Fibroblast of skin of scalp (primary cell): Measurements from ENCODE around the gene ITSN2.
A peak's percentile ranks its signal among the peaks of the same experiment; 100 is the strongest.

Experiments used
- DNase-seq: peaks from one replicate; pipeline ENCODE4 v3.0.0-alpha.2; 2013

The ITSN2 gene

GRCh38 chr2:24332791-24333540 lies 27.4 kb downstream of the ITSN2 start:
- no peak for DNase-seq

GRCh38 chr2:24330161-24330560 lies 30.2 kb downstream of the ITSN2 start:
- no peak for DNase-seq

- DNase-seq: no peak
These were observed 30.6 kb downstream of the ITSN2 start for GRCh38 chr2:24329700-24330099.

- DNase-seq: no peak
These were observed 32.3 kb downstream of the ITSN2 start for GRCh38 chr2:24328010-24328409.

- DNase-seq: peak; percentile 3
These were observed 42.8 kb downstream of the ITSN2 start for GRCh38 chr2:24317491-24317920.

- no peak for DNase-seq
These were observed 44.7 kb downstream of the ITSN2 start for GRCh38 chr2:24315669-24316068.

GRCh38 chr2:24313744-24314632 lies 46.3 kb downstream of the ITSN2 start:
- peak; percentile 17 for DNase-seq

- DNase-seq: no peak
These were observed 52.4 kb downstream of the ITSN2 start for GRCh38 chr2:24307961-24308360.

- DNase-seq: no peak
These were observed 55.7 kb downstream of the ITSN2 start for GRCh38 chr2:24304631-24305030.

GRCh38 chr2:24304098-24304497 lies 56.2 kb downstream of the ITSN2 start:
- DNase-seq: peak; percentile 4

- no peak for DNase-seq
These were observed 58.7 kb downstream of the ITSN2 start for GRCh38 chr2:24301599-24301998.

GRCh38 chr2:24297663-24298062 lies 62.7 kb downstream of the ITSN2 start:
- no peak for DNase-seq

- DNase-seq: no peak
These were observed 73.2 kb downstream of the ITSN2 start for GRCh38 chr2:24287171-24287570.

- DNase-seq: no peak
These were observed 74.7 kb downstream of the ITSN2 start for GRCh38 chr2:24285484-24286152.

GRCh38 chr2:24280645-24281044 lies 79.7 kb downstream of the ITSN2 start:
- no peak for DNase-seq

GRCh38 chr2:24280161-24280560 lies 80.2 kb downstream of the ITSN2 start:
- no peak for DNase-seq

GRCh38 chr2:24276349-24276899 lies 83.9 kb downstream of the ITSN2 start:
- no peak for DNase-seq

GRCh38 chr2:24274809-24275208 lies 85.5 kb downstream of the ITSN2 start:
- DNase-seq: no peak

GRCh38 chr2:24273598-24273997 lies 86.7 kb downstream of the ITSN2 start:
- no peak for DNase-seq

GRCh38 chr2:24272907-24273306 lies 87.4 kb downstream of the ITSN2 start:
- no peak for DNase-seq

GRCh38 chr2:24272161-24272802 lies 88.1 kb downstream of the ITSN2 start:
- no peak for DNase-seq

- peak; percentile 22 for DNase-seq
These were observed 91.1 kb downstream of the ITSN2 start for GRCh38 chr2:24269265-24269664.
